HCT116 (cell line): ENCODE measurements around the gene RHEB.

Experiments used
- EZH2 ChIP-seq: fragments of 200-600 bp; sonication (generic); IDR thresholded peaks from 2 replicates; pipeline ENCODE4 v1.6.1; 2017; ENCODE audit warnings: antibody characterized with exemption, mixed run types
- POLR2AphosphoS5 ChIP-seq: IDR thresholded peaks from 2 replicates; pipeline ENCODE4 v1.6.1; 2011; ENCODE audit warnings: mild to moderate bottlenecking, low read depth, low read length, moderate library complexity
- SP1 ChIP-seq: IDR thresholded peaks from 2 replicates; pipeline ENCODE4 v1.6.1; 2012; ENCODE audit warnings: low read depth
- ZNF274 ChIP-seq: fragments of 200-500 bp; sonication (Bioruptor generic); IDR thresholded peaks from 2 replicates; pipeline ENCODE4 v1.6.1; 2014; ENCODE audit warnings: mild to moderate bottlenecking, low read depth, low read length, inconsistent platforms
- TF ChIP-seq, protein P1 (sequence below), 3 experiments: fragments of 200-600 bp in 1 of 3; sonication (generic) in 1 of 3; IDR thresholded peaks in 2 of 3; conservative IDR thresholded peaks in 1 of 3; 2 replicates each; pipeline ENCODE4 v1.5.1; 2012 to 2017; ENCODE audit warnings: low read depth in 2 of 3, low read length in 2 of 3, antibody characterized with exemption in 1 of 3, borderline replicate concordance in 1 of 3, control low read depth in 1 of 3, mild to moderate bottlenecking in 1 of 3, mixed read lengths in 1 of 3, mixed run types in 1 of 3, moderate library complexity in 1 of 3; ENCODE audit not compliant: insufficient read depth in 1 of 3
- TF ChIP-seq, protein P2 (sequence below): IDR thresholded peaks from 2 replicates; pipeline ENCODE4 v1.6.1; 2012

DNA sequence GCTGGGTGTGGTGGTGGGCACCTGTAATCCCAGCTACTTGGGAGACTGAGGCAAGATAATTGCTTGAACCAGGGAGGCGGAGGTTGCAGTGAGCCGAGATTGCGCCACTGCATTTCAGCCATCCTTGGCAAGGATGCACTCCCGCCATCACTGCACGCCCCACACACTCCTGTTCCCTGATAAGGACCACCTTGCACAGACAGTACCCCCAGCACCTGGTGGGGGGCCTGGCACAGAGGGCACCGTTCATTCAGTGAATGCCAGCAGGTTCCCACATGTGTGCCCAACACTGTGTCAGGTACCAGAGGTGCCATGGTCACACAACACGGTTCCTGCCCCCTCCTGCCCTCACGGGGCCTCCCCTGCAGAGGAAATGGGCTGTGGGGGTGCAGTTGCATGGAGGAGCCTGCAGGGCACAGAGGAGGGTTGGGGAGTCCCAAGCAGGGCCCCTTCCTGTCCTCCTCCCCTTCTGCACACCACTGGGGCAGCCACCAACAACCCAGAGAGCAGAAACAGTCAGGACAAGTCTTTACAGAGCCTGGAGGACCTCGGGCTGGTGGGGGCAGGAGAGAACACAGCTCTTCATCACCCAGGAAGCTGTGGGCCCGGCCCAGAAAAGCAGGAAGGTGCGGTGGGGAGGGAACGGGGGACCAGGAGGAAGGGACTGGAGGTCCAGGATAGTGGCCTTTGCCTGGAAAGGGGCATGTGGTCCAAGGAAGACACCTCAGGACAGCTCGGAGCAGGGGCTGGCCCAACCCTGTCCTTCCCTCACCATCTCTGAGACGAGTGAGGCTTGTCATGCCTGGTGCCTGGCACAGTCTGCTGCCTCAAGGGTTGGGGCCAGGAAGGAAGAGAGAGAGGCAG lies 86.8 kb downstream of the RHEB start:
- TF ChIP-seq, protein P1, sequence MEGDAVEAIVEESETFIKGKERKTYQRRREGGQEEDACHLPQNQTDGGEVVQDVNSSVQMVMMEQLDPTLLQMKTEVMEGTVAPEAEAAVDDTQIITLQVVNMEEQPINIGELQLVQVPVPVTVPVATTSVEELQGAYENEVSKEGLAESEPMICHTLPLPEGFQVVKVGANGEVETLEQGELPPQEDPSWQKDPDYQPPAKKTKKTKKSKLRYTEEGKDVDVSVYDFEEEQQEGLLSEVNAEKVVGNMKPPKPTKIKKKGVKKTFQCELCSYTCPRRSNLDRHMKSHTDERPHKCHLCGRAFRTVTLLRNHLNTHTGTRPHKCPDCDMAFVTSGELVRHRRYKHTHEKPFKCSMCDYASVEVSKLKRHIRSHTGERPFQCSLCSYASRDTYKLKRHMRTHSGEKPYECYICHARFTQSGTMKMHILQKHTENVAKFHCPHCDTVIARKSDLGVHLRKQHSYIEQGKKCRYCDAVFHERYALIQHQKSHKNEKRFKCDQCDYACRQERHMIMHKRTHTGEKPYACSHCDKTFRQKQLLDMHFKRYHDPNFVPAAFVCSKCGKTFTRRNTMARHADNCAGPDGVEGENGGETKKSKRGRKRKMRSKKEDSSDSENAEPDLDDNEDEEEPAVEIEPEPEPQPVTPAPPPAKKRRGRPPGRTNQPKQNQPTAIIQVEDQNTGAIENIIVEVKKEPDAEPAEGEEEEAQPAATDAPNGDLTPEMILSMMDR (IDR thresholded peaks at IDR 0.05 in 2 of 3, conservative IDR thresholded peaks at IDR 0.05 in 1 of 3; ENCODE audit: borderline replicate concordance in 1 of 3, insufficient read depth in 1 of 3, low read depth in 2 of 3, low read length in 2 of 3): peak in 1 of 3 experiments; percentile 26; a peak in 1 of 6 replicates
- TF ChIP-seq, protein P2, sequence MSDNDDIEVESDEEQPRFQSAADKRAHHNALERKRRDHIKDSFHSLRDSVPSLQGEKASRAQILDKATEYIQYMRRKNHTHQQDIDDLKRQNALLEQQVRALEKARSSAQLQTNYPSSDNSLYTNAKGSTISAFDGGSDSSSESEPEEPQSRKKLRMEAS: no peak
- no peak for TF ChIP-seq ZNF274
- TF ChIP-seq SP1: no peak
- TF ChIP-seq POLR2AphosphoS5: no peak
- TF ChIP-seq EZH2: no peak
